ENCODE data around the gene GPI.
A peak's percentile ranks its signal among the peaks of the same experiment; 100 is the strongest.

GPI gene

GRCh38 chr19:34341935-34342680 is 22.9 kb upstream of the GPI start:
- no peak for DNase-seq

DNA sequence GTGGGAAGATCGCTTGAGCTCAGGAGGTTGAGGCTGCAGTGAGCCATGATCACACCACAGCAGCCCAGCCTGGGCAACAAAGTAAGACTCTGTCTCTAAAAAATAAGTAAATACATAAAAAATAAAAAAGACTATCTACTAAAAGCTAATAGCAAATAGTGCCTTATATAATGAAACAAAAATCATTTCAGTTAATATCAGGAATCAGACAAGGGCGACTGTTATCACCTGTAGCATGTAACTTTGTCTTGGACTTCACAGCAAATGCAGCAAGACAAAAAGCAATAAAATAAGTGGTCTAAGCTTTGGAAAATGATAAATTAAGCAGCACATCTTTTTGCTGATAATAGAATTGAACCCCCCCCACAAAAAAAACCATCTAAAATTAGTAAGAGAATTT is 21.2 kb upstream of the GPI start:
- DNase-seq = no peak

DNA sequence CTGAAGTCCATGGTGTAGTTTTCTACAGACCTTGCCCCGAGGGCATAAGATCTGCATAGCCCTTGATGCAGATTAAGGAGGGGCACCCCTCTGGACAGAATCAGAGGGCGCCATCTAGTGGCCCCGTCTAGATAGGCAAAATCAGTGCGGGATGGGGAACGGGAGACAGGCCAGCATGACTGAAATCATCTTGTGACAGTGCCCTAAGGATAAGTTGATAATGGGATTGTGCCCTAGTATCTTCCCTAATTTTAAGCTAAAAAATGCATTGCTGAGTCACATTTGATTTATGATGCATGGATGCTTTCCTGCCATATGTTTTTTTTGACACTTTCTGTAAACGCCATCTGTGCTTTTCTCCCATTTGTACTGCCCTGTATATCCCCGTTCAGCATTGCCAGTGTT is 19.0 kb upstream of the GPI start:
- peak in 4 of 5 experiments; percentile 44 to 71 (median 56) for DNase-seq

DNA sequence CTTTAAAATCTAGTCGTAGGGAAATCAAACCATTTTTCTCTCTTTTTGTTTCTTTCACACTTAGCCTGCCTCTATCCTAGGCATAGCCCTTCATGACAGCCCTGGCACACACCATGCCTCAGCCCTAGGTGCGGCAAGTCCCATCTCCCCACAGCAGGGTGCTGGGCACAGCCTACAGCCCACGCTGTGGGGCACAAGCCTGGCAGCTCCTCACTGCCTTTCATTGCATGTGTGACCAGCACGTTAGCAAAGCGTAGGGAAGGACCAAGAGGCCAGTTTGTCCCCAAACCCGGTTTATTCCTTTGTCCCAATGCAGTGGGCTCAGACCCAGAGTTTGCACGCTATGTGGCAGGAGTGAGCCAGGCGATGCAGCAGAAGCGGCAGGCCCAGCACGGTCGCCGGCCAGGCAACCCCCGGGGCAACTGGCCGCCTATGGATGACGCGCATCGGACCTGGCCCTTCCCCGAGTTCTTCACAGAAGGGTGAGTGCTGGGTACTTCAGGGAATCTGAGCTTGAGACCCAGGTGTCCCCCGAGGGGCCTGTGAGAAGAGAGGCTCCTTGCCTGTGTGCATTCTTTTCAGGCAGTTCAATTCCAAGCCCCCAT is 17.3 kb upstream of the GPI start:
- no peak for DNase-seq

- no peak for DNase-seq
Measured at GRCh38 chr19:34348899-34349487, 16.0 kb upstream of the GPI start.

- DNase-seq = peak in 4 of 5 experiments; percentile 33 to 99 (median 68)
Measured at GRCh38 chr19:34350161-34350561, 14.8 kb upstream of the GPI start.

GRCh38 chr19:34351382-34351826 is 13.6 kb upstream of the GPI start:
- peak in 2 of 5 experiments; percentile 8 to 86 for DNase-seq

DNA sequence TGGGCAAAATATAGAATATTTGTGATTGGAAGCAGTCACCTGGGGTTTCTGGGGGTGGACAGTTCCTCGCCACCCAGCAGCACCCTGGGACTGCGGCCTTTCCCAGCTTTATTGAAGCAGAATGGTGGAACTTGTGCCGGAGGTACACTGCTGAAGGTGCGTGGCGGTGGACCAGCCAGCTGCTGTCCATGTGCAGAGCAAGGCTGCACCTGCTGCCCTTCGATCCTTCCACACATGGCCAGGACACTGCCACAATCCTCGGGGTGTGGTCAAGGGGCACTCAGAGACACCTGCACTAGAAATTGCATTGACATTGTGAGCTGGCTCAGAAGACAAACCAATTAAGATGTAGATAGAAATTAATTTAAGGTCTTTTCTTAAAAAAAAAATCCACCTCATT is 11.4 kb upstream of the GPI start:
- DNase-seq = no peak

GRCh38 chr19:34355201-34355600 is 9.8 kb upstream of the GPI start:
- DNase-seq = no peak

DNA sequence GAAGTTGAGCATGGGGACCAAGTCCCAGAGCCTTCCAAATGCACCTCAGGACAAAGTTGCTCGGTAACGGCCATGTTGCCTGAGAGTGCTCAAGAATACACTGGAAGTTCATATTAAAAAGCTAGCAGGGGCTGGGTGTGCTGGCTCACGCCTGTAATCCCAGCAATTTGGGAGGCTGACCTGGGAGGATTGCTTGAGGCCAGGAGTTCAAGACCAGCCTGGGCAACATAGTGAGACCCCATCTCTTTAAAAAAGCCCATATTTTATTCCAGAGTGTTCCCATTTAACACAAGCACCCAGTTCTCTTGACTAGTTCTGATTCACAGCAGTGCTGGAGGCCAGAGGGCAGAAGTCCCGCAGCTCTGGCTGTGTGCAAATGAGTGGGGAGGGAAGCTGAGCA is 8.1 kb upstream of the GPI start:
- DNase-seq = no peak

GRCh38 chr19:34357431-34357830 is 7.6 kb upstream of the GPI start:
- DNase-seq = no peak

DNA sequence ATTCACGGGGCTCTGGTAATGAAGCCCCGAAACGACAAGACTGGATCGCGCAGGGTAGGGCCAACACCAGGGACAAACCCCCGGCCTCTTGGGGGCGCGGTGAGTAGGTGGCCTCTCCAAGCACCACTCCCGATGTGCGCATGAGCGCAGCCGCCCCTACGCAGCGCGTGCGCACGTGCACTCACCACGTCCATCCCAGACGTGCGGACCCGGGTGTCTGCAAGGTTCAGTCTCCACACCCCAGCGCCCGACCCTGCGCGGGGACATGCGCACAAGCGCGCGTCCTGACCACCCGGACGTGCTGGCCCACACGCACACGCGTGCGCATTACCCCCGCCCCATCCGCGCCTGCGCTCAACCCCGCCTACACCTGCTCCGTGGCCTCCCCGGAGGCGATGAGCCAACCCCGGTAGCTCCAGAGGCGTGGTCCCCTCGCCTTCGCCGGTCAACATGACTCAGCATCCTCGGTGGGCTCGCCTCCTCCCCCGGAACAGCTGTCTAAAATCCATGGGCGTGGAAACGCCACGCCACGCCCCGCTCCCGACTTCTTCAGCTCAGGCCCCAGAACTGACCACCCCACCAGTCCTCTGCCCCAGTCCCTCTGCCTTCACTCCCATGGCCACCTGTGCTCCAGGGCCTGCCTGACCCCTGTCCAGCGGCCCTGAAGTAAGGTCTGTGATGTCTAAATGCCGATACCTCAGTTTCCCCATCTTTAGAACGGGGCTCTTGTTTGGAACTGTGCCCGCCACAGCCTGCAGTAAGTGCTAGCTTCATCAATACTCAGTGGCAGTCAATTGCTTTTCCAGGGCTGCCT is 5.6 kb upstream of the GPI start:
- peak; percentile 73 to 99 (median 95) for DNase-seq

GRCh38 chr19:34359954-34360315 is 5.1 kb upstream of the GPI start:
- DNase-seq = no peak

DNA sequence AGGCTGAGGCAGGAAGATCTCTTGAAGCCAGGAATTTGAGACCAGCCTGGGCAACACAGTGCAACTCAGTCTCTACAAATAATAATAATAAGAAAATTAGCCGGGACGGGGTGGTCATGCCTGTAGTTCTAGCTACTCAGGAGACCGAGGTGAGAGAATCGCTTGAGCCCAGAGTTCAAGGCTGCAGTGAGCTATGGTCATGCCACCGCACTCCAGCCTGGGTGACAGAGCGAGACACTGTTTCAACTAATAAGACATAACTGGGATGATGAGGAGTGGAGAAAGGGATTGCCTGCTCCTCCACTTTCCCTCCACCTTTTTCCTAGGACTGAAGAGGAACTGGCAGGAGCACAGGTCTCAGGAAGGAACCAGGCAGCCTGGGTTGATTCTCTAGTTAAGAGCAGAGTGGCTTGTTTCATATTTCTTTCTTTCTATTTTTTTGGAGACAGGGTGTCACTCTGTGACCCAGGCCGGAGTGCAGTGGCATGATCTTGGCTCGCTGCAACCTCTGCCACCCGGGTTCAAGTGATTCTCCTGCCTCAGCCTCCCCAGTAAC is 4.6 kb upstream of the GPI start:
- DNase-seq = no peak

DNA sequence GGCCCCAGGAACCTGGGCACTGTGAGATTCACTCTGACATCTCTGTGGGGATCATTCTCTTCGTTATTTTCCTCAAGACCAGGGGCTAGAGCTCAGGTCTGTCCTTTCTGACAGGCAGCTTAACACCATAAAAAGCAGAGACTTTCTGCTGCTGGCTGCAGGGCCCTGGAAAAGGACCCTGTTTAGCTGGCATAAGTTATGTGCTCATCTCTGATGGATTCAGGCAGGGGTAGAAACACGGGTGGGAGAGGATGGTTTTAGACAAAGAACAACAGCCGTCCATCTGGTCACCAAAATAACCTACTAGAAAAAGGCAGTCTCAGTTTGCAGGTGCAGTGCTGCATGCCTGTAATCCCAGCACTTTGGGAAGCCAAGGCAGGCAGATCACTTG is 2.3 kb upstream of the GPI start:
- DNase-seq = no peak

- DNase-seq = no peak
Measured at GRCh38 chr19:34363094-34363493, 1.9 kb upstream of the GPI start.

- no peak for DNase-seq
Measured at GRCh38 chr19:34363930-34364329, 1.1 kb upstream of the GPI start.

GRCh38 chr19:34364462-34364829 is 550 bp upstream of the GPI start:
- no peak for DNase-seq

DNA sequence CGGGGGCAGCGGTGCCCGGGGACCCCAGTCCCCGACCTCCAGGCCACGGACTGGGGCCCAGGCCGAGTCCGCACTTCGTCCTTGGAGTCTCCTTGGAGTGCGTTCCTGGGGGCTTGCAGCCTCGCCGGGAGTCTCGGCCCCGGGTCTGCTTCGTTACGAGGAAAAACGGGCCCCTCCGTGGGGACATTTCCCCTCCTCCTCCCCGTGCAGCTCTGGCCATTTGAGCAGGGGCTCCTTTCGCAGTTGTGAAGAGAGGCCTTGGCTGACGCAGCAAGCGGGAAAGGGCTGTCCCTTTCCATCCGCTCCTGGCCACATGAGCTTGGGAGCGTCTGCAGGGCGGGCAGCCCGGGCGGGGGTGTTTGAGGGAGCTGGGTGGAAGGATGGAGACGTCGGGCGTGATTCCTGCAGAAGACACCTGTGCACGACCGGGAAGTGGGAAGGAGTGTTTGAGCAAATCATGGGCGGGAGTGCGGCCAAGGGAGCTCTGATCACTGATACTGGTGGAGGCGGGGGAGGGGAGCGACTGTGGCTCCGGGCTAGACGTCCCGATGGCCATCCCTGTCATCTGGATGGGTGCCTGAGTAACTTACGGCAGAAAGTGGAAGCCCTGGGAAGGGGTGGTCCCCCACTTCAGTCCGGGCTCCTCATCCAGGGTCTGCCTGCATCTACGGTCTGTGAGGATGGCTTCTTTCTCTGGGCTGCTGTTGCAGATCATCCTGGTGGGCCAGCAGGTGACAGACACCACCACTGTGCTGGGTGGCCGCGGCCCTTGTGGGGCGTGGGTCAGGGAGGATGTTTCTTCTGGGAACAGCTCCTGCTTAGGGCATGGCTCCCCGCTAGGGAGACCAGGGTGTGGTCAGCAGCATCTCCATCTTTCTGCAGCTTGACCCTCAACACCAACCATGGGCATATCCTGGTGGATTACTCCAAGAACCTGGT is 736 bp downstream of the GPI start:
- DNase-seq = no peak

- DNase-seq = peak in 1 of 5 experiments; percentile 65
Measured at GRCh38 chr19:34366738-34367623, 2.0 kb downstream of the GPI start.

DNA sequence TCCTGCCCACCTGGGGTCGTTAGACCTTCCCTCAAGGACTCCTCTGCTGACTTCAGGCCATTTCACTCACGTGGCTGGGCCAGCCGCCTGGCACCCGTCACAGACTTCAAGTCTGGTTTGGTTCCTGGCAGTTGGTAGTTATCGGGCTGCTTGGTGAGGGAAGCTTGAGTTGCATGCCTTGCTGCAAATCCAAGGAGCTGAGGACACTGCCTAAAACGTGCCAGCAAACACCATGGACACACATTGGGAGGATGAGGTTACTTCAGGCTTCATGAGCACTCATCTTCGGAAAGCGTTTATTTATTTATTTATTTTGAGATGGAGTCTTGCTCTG is 2.6 kb downstream of the GPI start:
- DNase-seq = no peak
